OCI-LY1 (cell line): ENCODE data around the gene ZNF669.

ENCODE experiments used
- EZH2 ChIP-seq: fragments of 200-600 bp; sonication (generic), shearing (Covaris generic); IDR thresholded peaks from 2 replicates; pipeline ENCODE4 v1.8.0; 2017; ENCODE audit warnings: borderline replicate concordance, mixed run types, mild to moderate bottlenecking, antibody characterized with exemption, low read length, moderate library complexity, mixed read lengths
- TF ChIP-seq, protein P1 (sequence below): fragments of 200-600 bp; sonication (generic), shearing (Covaris generic); IDR thresholded peaks from 2 replicates; pipeline ENCODE4 v1.5.1; 2017; ENCODE audit warnings: mild to moderate bottlenecking, antibody characterized with exemption, low read length, moderate library complexity, mixed read lengths

GRCh38 chr1:247089616-247090375 lies 14.4 kb downstream of the ZNF669 start:
- TF ChIP-seq, protein P1, sequence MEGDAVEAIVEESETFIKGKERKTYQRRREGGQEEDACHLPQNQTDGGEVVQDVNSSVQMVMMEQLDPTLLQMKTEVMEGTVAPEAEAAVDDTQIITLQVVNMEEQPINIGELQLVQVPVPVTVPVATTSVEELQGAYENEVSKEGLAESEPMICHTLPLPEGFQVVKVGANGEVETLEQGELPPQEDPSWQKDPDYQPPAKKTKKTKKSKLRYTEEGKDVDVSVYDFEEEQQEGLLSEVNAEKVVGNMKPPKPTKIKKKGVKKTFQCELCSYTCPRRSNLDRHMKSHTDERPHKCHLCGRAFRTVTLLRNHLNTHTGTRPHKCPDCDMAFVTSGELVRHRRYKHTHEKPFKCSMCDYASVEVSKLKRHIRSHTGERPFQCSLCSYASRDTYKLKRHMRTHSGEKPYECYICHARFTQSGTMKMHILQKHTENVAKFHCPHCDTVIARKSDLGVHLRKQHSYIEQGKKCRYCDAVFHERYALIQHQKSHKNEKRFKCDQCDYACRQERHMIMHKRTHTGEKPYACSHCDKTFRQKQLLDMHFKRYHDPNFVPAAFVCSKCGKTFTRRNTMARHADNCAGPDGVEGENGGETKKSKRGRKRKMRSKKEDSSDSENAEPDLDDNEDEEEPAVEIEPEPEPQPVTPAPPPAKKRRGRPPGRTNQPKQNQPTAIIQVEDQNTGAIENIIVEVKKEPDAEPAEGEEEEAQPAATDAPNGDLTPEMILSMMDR = no peak
- TF ChIP-seq EZH2 = no peak
